ENCODE data around the gene PTPRK.

GRCh38 chr6:128111096-128111495, 409.3 kb downstream of the PTPRK start:
- TF ChIP-seq CTCF (IDR thresholded peaks at IDR 0.05) (no peak), EZH2 (IDR thresholded peaks at IDR 0.05; ENCODE audit: borderline replicate concordance, insufficient read depth, low read depth, low read length, poor library complexity, severe bottlenecking) (no peak)
